HG02973 (cell line): ENCODE data around the gene ABHD16A.

Source experiments
- ATAC-seq: cut with Tn5 transposase; IDR thresholded peaks from one replicate; pipeline ENCODE4 v1.9.1; 2021; ENCODE audit warnings: moderate library complexity; ENCODE audit not compliant: unreplicated experiment

The ABHD16A gene

GRCh38 chr6:31663126-31663960 lies 39.8 kb downstream of the ABHD16A start:
- ATAC-seq, result no peak

- no peak for ATAC-seq
Observed at GRCh38 chr6:31662124-31662723, 40.9 kb downstream of the ABHD16A start.

GRCh38 chr6:31661262-31662123 lies 41.6 kb downstream of the ABHD16A start:
- no peak for ATAC-seq

- peak; percentile 38 for ATAC-seq
Observed at GRCh38 chr6:31660381-31661261, 42.5 kb downstream of the ABHD16A start, which contains the start of gene C6orf47. Gene C6orf47, minus strand, starts transcription at chr6:31660778. Its CDS starts 831 bp downstream, at chr6:31659947.

GRCh38 chr6:31659649-31660380 lies 43.3 kb downstream of the ABHD16A start:
- no peak for ATAC-seq

GRCh38 chr6:31658983-31659648 lies 44.0 kb downstream of the ABHD16A start:
- ATAC-seq, result no peak

GRCh38 chr6:31658158-31658688 lies 44.9 kb downstream of the ABHD16A start:
- ATAC-seq, result no peak

GRCh38 chr6:31657406-31658157 lies 45.5 kb downstream of the ABHD16A start:
- no peak for ATAC-seq

GRCh38 chr6:31655349-31656237 lies 47.5 kb downstream of the ABHD16A start, which contains the start of gene APOM:
Gene APOM, plus strand, starts transcription at chr6:31655894. Its CDS starts 73 bp downstream, at chr6:31655967.
- ATAC-seq, result no peak

- no peak for ATAC-seq
Observed at GRCh38 chr6:31654574-31655348, 48.4 kb downstream of the ABHD16A start.

- ATAC-seq, result peak; percentile 44
Observed at GRCh38 chr6:31652925-31653724, 50.0 kb downstream of the ABHD16A start.

GRCh38 chr6:31651602-31652191 lies 51.4 kb downstream of the ABHD16A start:
- peak; percentile 27 for ATAC-seq

GRCh38 chr6:31645325-31645724 lies 57.8 kb downstream of the ABHD16A start:
- no peak for ATAC-seq

- ATAC-seq, result no peak
Observed at GRCh38 chr6:31643818-31644454, 59.2 kb downstream of the ABHD16A start.
